PC-3 (cell line): Measurements from ENCODE around the gene CCDC171. TPM values are rescaled to one million over a fixed set of nuclear protein-coding genes. Genes with fewer than 3 reads are reported as not detected.
A peak's percentile ranks its signal among the peaks of the same experiment; 100 is the strongest.

Experiments
- ATAC-seq: fragments of 200-7000 bp; cut with Tn5 transposase; 2 replicates; pipeline ENCODE4 v1.9.1; 2020; ENCODE audit warnings: mild to moderate bottlenecking, moderate library complexity
- BruUV-seq: library from RNA; stranded (reverse); fragments of 400-500 nt; replicated peaks from 2 replicates; lab custom pipeline; 2021; lab: Mats Ljungman, UMichigan
- CTCF ChIA-PET: fragments of 300-600 bp; sonication (Branson Sonifier 250); formaldehyde crosslinking; loops from one replicate; lab custom pipeline; 2022; ENCODE audit warnings: antibody characterized with exemption; lab: Charles Lee
- POLR2A ChIA-PET: fragments of 300-600 bp; sonication (Branson Sonifier 250); formaldehyde crosslinking; loops from one replicate; lab custom pipeline; 2022; ENCODE audit warnings: antibody characterized with exemption; ENCODE audit not compliant: unreplicated experiment; lab: Charles Lee
- DNase-seq: peaks from one replicate; pipeline ENCODE4 v3.0.0-alpha.2; 2015
- H2AFZ ChIP-seq: fragments of 300-600 bp; sonication (generic); 2 replicates; pipeline ENCODE4 v1.6.0; 2016; ENCODE audit warnings: antibody characterized with exemption, low read length
- H3F3A ChIP-seq: fragments of 300-600 bp; sonication (generic); one replicate; pipeline ENCODE4 v1.6.0; 2017; ENCODE audit warnings: antibody characterized with exemption, low read length, control low read depth, mild to moderate bottlenecking; ENCODE audit not compliant: unreplicated experiment
- H3K27ac ChIP-seq: fragments of 300-600 bp; sonication (generic); 2 replicates; pipeline ENCODE4 v1.5.1; 2016; ENCODE audit warnings: mild to moderate bottlenecking, low read length
- H3K27me3 ChIP-seq: fragments of 300-600 bp; sonication (generic); 2 replicates; pipeline ENCODE4 v1.6.1; 2016; ENCODE audit warnings: low read length, mixed read lengths
- H3K36me3 ChIP-seq: fragments of 300-600 bp; sonication (generic); 2 replicates; pipeline ENCODE4 v1.6.1; 2016; ENCODE audit warnings: low read depth, mixed run types, low read length, mixed read lengths
- H3K4me1 ChIP-seq: fragments of 300-600 bp; sonication (generic); 2 replicates; pipeline ENCODE4 v1.5.1; 2016; ENCODE audit warnings: low read length; ENCODE audit not compliant: insufficient read depth
- H3K4me2 ChIP-seq: fragments of 300-600 bp; sonication (generic); 2 replicates; pipeline ENCODE4 v1.6.0; 2016; ENCODE audit warnings: low read length
- H3K4me3 ChIP-seq: fragments of 300-600 bp; sonication (generic); 2 replicates; pipeline ENCODE4 v1.5.1; 2016; ENCODE audit warnings: mild to moderate bottlenecking, low read length, mixed read lengths
- H3K79me2 ChIP-seq: fragments of 300-600 bp; sonication (generic); 2 replicates; pipeline ENCODE4 v1.6.1; 2017; ENCODE audit warnings: low read length, mixed read lengths
- H3K9ac ChIP-seq: fragments of 300-600 bp; sonication (generic); 2 replicates; pipeline ENCODE4 v1.6.0; 2016; ENCODE audit warnings: mild to moderate bottlenecking, low read length
- H3K9me2 ChIP-seq: fragments of 300-600 bp; sonication (generic); replicated peaks from 2 replicates; pipeline ENCODE4 v1.6.1; 2016; ENCODE audit warnings: mixed run types, low read length, mixed read lengths
- H3K9me3 ChIP-seq: fragments of 300-600 bp; sonication (generic); 2 replicates; pipeline ENCODE4 v1.6.1; 2016; ENCODE audit warnings: low read length, mixed read lengths
- H4K20me1 ChIP-seq: fragments of 300-600 bp; sonication (generic); 2 replicates; pipeline ENCODE4 v1.6.1; 2016; ENCODE audit warnings: low read length, mixed read lengths
- CTCF ChIP-seq: fragments of 300-600 bp; sonication (generic); conservative IDR thresholded peaks from 2 replicates; pipeline ENCODE4 v1.5.1; 2017; ENCODE audit warnings: antibody characterized with exemption, low read depth, mild to moderate bottlenecking, low read length
- EZH2 ChIP-seq: fragments of 300-600 bp; sonication (generic); IDR thresholded peaks from one replicate; pipeline ENCODE4 v1.6.1; 2017; ENCODE audit warnings: antibody characterized with exemption, mild to moderate bottlenecking, low read length; ENCODE audit not compliant: unreplicated experiment
- EZH2phosphoT487 ChIP-seq: fragments of 300-600 bp; sonication (generic); IDR thresholded peaks from 2 replicates; pipeline ENCODE4 v1.6.1; 2018; ENCODE audit warnings: mild to moderate bottlenecking, antibody characterized with exemption, low read length, borderline replicate concordance
- intact Hi-C: fragments of 100-400 bp; cut with micrococcal nuclease; formaldehyde crosslinking; loops from 2 replicates; pipeline ENCODE4 v1.9.0; 2023
- total RNA-seq: library from RNA; depleted of rRNA; stranded (reverse); fragments of >200 nt; gene quantifications from 2 replicates; pipeline ENCODE4 v1.2.3, GENCODE V29; 2014

Gene CCDC171
- total RNA-seq, 1 experiment from 2014 or later: 2.7 TPM

GRCh38 chr9:15901572-15901971 is 348.7 kb downstream of the CCDC171 start:
- BruUV-seq: no TSS peak
- no peaks in the 10 kb centered on the region for H3K27me3 ChIP-seq
- DNase-seq (peak; percentile 70), ATAC-seq (peak; percentile 89)
- no peaks in the 10 kb centered on the region for H4K20me1 ChIP-seq
- H2AFZ ChIP-seq: no peak overlapping the region
- intact Hi-C loops: no loop called here
- peak overlapping the region; percentile 36; the same call in 1 of the 2 replicates for H3K27ac ChIP-seq
- H3K9me2 ChIP-seq: no peaks in the 10 kb centered on the region
- peak overlapping the region; percentile 54; the same call in 1 of the 2 replicates for H3K4me2 ChIP-seq
- TF ChIP-seq EZH2phosphoT487: no peak
- TF ChIP-seq EZH2: no peak
- no peak overlapping the region for H3K4me3 ChIP-seq
- no peaks in the 10 kb centered on the region for H3K79me2 ChIP-seq
- no peaks in the 10 kb centered on the region for H3K36me3 ChIP-seq
- POLR2A ChIA-PET: no interaction called here
- no peaks in the 10 kb centered on the region for H3K9me3 ChIP-seq
- peaks cover 9% of the 10 kb centered on the region for H3K4me1 ChIP-seq
- H3K9ac ChIP-seq: no peak overlapping the region
- CTCF ChIA-PET: no interaction called here
- H3F3A ChIP-seq: no peaks in the 10 kb centered on the region

- H3K79me2 ChIP-seq: no peaks in the 10 kb centered on the region
- no peaks in the 10 kb centered on the region for H3K36me3 ChIP-seq
- H2AFZ ChIP-seq: no peak overlapping the region
- H3F3A ChIP-seq: no peaks in the 10 kb centered on the region
- DNase-seq (no peak), ATAC-seq (no peak)
- no TSS peak for BruUV-seq
- POLR2A ChIA-PET: no interaction called here
- no peak overlapping the region for H3K9ac ChIP-seq
- H3K9me3 ChIP-seq: no peaks in the 10 kb centered on the region
- no peaks in the 10 kb centered on the region for H3K9me2 ChIP-seq
- H3K4me1 ChIP-seq: no peaks in the 10 kb centered on the region
- no peaks in the 10 kb centered on the region for H3K27me3 ChIP-seq
- H3K4me3 ChIP-seq: no peak overlapping the region
- H4K20me1 ChIP-seq: no peaks in the 10 kb centered on the region
- no peak overlapping the region for H3K4me2 ChIP-seq
- CTCF ChIA-PET: no interaction called here
- intact Hi-C loops: no loop called here
- H3K27ac ChIP-seq: no peak overlapping the region
- TF ChIP-seq EZH2phosphoT487 (no peak), CTCF (no peak), EZH2 (no peak)
Observed at GRCh38 chr9:15909297-15909696, 356.5 kb downstream of the CCDC171 start.

GRCh38 chr9:15915711-15916110 is 362.9 kb downstream of the CCDC171 start:
- CTCF ChIA-PET: no interaction called here
- POLR2A ChIA-PET: no interaction called here

GRCh38 chr9:15927161-15927560 is 374.3 kb downstream of the CCDC171 start:
- intact Hi-C loops: no loop called here
- H3K4me3 ChIP-seq: no peak overlapping the region
- H3K9ac ChIP-seq: no peak overlapping the region
- no peak overlapping the region for H2AFZ ChIP-seq
- CTCF ChIA-PET: no interaction called here
- no peak overlapping the region for H3K4me2 ChIP-seq
- H4K20me1 ChIP-seq: no peaks in the 10 kb centered on the region
- H3K9me3 ChIP-seq: no peaks in the 10 kb centered on the region
- ATAC-seq: no peak
- no peaks in the 10 kb centered on the region for H3K27me3 ChIP-seq
- no TSS peak for BruUV-seq
- H3F3A ChIP-seq: no peaks in the 10 kb centered on the region
- TF ChIP-seq EZH2 (no peak), EZH2phosphoT487 (no peak), CTCF (no peak)
- H3K36me3 ChIP-seq: no peaks in the 10 kb centered on the region
- H3K79me2 ChIP-seq: no peaks in the 10 kb centered on the region
- POLR2A ChIA-PET: no interaction called here
- no peaks in the 10 kb centered on the region for H3K9me2 ChIP-seq
- no peaks in the 10 kb centered on the region for H3K4me1 ChIP-seq
- DNase-seq: no peak
- no peak overlapping the region for H3K27ac ChIP-seq

More at GRCh38 chr9:15915711-15916110, 362.9 kb downstream of the CCDC171 start:
- no peak for TF ChIP-seq EZH2
- TF ChIP-seq EZH2phosphoT487: no peak
- DNase-seq: peak; percentile 2
- H3K27ac ChIP-seq: no peak overlapping the region
- H3K9ac ChIP-seq: no peak overlapping the region
- H3K4me3 ChIP-seq: no peak overlapping the region
- H3K27me3 ChIP-seq: no peaks in the 10 kb centered on the region
- ATAC-seq: no peak
- no peaks in the 10 kb centered on the region for H4K20me1 ChIP-seq
- no peaks in the 10 kb centered on the region for H3K4me1 ChIP-seq
- peaks cover 5% of the 10 kb centered on the region; the same call in 1 of the 2 replicates for H3K36me3 ChIP-seq
- H3K9me2 ChIP-seq: no peaks in the 10 kb centered on the region
- intact Hi-C loops: no loop called here
- H2AFZ ChIP-seq: no peak overlapping the region
- no peak overlapping the region for H3K4me2 ChIP-seq
- no TSS peak for BruUV-seq
- H3K9me3 ChIP-seq: no peaks in the 10 kb centered on the region
- H3F3A ChIP-seq: no peaks in the 10 kb centered on the region
- no peaks in the 10 kb centered on the region for H3K79me2 ChIP-seq
